ENCODE data around the gene RASGRP4. TPM values are rescaled to one million over a fixed set of nuclear protein-coding genes. Genes with fewer than 3 reads are reported as not detected.
"Not testable (repeated sequence)": the region's sequence is repeated elsewhere in the genome, so short reads cannot be mapped to it uniquely, and the experiment has no call there.

RASGRP4 gene, protein sequence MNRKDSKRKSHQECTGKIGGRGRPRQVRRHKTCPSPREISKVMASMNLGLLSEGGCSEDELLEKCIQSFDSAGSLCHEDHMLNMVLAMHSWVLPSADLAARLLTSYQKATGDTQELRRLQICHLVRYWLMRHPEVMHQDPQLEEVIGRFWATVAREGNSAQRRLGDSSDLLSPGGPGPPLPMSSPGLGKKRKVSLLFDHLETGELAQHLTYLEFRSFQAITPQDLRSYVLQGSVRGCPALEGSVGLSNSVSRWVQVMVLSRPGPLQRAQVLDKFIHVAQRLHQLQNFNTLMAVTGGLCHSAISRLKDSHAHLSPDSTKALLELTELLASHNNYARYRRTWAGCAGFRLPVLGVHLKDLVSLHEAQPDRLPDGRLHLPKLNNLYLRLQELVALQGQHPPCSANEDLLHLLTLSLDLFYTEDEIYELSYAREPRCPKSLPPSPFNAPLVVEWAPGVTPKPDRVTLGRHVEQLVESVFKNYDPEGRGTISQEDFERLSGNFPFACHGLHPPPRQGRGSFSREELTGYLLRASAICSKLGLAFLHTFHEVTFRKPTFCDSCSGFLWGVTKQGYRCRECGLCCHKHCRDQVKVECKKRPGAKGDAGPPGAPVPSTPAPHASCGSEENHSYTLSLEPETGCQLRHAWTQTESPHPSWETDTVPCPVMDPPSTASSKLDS
- total RNA-seq (2014; rRNA removed; shearing (Covaris generic)): not detected in 2 replicates

GRCh38 chr19:38425810-38426466 lies at the start of gene RASGRP4:
RASGRP4 (minus strand) TSS chr19:38426219; CDS start chr19:38426091, 128 bp downstream.
- DNase-seq (ENCODE audit: low read depth): no peak

DNA sequence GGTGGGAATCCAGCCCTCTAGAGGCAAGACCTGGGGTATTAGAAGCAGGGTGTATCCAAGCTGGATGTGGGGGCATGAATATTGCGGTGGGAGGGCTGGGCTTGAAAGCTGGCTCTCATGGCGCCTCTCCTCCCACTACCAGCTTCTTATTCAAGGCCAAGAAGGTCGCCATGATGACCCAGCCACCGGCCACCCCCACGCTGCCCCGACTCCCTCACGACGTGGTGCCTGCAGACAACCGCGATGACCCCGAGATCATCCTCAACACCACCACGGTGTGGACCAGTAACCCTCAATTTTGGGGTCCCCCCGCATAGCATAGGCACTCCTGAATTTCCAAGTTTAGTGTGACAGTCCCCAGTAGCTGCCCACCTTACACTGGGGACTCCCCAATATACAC lies 49.2 kb upstream of the RASGRP4 start:
- no peak for DNase-seq (ENCODE audit: low read depth)

GRCh38 chr19:38473201-38473600 lies 47.2 kb upstream of the RASGRP4 start:
- DNase-seq (ENCODE audit: low read depth): no peak

- not testable (repeated sequence) for DNase-seq (ENCODE audit: low read depth)
These were observed 46.7 kb upstream of the RASGRP4 start for GRCh38 chr19:38472725-38473124.

DNA sequence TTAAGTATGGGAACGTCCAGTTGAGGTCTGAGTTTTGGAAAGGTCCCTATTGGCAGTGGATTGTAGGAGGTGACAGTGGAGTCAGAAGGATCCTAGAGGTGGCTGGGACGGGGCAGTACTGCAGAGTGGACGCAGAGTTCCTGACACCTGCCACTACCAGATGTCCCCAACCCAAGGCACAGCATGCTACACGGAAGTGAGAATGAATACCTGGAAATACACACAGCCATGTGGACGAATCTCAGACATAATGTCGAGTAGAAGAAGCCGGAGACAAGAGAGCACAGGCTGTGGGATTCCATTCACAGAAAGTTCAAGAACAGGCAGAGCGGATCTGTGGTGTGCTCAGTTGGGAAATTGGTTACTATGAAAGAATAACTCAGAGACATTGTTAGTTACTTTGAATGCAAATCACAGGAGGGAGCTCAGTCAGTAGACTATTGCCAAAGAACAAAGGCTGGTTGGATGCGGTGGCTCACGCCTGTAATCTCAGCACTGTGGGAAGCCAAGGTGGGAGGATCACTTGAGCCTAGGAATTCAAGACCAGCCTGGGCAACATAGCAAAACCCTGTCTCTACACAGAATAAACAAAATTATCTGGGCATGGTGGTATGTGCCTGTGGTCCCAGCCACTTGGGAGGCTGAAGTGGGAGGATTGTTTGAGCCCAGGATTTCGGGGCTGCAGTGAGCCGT lies 44.9 kb upstream of the RASGRP4 start:
- DNase-seq (ENCODE audit: low read depth): no peak

GRCh38 chr19:38469151-38469550 lies 43.1 kb upstream of the RASGRP4 start:
- DNase-seq (ENCODE audit: low read depth): no peak

DNA sequence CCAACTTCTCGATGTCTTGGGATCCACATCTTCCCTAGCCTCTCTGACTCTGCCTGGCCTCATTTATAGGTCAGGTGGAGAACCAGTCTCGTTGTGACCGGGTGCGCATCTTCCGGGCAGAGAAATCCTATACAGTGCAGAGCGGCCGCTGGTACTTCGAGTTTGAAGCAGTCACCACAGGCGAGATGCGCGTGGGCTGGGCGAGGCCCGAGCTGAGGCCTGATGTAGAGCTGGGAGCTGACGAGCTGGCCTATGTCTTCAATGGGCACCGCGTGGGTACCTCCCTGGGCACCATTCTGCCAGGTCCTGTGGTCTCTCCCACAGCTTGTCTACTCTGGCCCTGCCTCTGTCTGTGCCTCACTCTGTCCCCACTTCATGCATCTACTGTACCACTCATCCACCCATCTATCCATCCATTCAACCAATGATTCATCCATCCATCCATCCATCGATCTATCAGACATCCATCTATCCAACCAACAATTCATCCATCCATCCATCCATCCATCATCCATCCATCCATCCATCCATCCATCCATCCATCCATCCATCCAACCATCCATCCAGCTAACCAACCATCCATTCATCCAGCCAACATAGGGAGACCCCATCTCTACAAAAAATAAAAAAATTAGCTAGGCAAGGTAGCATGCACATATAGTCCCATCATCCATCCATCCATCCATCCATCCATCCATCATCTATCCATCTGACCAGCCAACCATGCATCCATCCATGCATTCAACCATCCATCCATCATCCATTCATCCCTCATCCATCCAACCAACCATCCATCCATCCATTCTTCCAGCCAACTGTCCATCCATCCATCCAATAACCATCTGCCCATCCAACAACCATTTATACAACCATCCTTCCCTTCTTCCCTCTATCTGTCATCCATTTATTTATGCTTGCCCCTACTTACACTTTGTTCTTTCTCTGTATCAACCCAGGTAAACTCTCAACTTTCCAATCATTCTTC lies 41.8 kb upstream of the RASGRP4 start:
- DNase-seq (ENCODE audit: low read depth): no peak

GRCh38 chr19:38466050-38466449 lies 40.0 kb upstream of the RASGRP4 start:
- DNase-seq (ENCODE audit: low read depth): no peak

DNA sequence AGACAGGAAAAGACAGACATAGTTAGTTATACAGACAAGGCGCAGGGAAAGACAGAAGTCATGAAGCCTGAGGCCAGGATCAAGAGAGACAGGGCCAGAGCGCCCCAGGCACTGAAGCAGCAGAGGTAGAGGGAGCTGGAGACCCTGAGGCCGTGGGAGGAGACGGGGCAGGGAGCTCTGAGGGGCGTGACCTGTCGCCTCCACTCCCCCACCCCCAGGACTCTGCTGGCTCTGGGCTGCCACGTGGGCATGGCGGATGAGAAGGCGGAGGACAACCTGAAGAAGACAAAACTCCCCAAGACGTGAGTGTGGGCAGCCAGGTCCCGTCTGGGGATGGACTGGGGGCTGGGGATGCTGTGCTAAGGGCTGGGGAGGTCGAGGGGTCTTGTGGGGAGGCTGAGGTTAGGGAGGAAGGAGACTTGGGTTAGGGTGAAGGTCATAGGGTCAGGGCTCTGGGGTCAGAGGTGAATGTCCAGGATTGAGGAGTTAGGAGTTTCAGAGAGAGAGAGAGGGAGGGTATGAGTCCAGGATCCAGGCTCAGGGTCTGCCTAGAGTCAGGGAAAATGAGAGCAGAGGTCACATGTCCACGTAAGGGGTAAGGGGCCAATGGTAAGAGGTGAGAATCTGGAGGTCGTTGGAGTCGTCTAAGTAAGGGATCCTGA lies 38.5 kb upstream of the RASGRP4 start:
- DNase-seq (ENCODE audit: low read depth): no peak

DNA sequence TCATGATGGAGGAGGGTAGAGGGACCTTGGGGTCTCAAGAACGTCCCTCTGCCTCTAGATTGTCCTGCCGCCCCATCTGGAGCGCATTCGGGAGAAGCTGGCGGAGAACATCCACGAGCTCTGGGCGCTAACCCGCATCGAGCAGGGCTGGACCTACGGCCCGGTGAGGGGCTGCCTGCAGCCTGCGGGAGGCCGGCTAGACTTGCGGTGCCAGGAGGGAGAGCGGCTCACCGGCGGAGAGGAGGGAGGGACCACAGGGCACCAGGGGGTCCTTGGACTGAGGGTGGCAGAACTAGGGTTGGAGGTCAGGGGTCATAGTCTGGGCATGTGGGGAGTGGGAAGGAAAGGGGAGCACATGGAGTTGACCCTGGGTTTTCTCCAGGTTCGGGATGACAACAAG lies 37.3 kb upstream of the RASGRP4 start:
- no peak for DNase-seq (ENCODE audit: low read depth)

GRCh38 chr19:38458991-38459390 lies 33.0 kb upstream of the RASGRP4 start:
- no peak for DNase-seq (ENCODE audit: low read depth)

DNA sequence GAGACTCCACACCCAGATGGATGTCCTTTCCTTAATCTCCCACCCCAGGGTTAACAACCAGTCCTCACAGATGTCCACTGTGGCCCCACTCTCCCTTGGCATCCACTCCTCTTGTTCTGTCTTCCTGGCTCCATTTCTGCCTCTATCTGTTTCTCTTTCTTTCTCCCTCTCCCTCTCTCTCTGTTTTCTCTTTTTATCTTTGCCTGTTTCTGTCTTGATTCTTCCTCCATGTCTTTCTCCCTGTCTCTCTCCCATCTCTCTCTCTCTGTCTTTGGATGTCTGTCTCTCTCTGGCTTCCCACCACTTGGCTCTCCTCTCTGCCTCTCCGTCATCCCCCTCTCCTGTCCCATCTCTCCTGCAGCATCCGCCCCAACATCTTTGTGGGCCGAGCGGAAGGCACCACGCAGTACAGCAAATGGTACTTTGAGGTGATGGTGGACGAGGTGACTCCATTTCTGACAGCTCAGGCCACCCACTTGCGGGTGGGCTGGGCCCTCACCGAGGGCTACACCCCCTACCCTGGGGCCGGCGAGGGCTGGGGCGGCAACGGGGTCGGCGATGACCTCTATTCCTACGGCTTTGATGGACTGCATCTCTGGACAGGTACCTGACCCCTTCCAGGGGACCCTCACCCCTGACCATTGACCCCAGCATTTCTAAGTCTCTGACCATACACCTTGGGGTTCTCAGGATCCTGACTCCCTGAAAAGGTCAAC lies 31.8 kb upstream of the RASGRP4 start:
- DNase-seq (ENCODE audit: low read depth): no peak

DNA sequence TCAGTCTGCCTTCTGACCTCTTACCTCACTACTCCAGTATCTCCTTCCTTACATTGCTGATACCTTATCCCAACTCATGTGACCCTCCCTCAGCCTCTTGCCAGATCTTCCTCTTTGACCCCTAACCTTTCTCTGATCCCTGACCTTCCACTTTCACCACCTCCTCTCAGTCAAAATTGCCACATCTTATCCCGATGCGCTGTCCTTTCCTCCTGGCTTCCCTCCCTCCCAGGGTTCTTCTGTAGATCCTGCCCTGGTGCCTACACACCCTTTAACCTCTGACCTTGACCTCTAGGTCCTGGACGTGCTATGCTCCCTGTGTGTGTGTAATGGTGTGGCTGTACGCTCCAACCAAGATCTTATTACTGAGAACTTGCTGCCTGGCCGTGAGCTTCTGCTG lies 31.2 kb upstream of the RASGRP4 start:
- DNase-seq (ENCODE audit: low read depth): no peak

GRCh38 chr19:38455031-38455430 lies 29.0 kb upstream of the RASGRP4 start:
- peak; percentile 23 for DNase-seq (ENCODE audit: low read depth)

DNA sequence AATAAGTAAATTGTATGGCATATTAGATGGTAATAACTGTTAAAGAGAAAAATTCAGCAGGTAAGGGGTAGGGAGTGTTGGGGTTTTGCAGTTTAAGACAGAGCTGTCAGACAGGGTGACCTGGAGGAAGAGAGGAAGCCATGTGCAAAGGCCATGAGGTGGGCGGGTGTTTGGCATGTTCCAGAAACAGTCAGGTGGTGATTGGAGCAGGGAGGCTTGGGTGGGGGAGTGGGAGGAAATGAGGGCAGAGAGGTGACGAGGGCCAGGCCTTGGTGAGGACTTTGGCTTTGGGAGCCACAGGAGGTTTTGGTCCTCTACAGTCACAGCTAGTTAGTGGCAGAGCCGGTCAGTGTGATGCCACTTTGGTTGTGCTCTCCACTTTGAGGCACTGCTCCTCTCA lies 27.6 kb upstream of the RASGRP4 start:
- DNase-seq (ENCODE audit: low read depth): no peak

DNA sequence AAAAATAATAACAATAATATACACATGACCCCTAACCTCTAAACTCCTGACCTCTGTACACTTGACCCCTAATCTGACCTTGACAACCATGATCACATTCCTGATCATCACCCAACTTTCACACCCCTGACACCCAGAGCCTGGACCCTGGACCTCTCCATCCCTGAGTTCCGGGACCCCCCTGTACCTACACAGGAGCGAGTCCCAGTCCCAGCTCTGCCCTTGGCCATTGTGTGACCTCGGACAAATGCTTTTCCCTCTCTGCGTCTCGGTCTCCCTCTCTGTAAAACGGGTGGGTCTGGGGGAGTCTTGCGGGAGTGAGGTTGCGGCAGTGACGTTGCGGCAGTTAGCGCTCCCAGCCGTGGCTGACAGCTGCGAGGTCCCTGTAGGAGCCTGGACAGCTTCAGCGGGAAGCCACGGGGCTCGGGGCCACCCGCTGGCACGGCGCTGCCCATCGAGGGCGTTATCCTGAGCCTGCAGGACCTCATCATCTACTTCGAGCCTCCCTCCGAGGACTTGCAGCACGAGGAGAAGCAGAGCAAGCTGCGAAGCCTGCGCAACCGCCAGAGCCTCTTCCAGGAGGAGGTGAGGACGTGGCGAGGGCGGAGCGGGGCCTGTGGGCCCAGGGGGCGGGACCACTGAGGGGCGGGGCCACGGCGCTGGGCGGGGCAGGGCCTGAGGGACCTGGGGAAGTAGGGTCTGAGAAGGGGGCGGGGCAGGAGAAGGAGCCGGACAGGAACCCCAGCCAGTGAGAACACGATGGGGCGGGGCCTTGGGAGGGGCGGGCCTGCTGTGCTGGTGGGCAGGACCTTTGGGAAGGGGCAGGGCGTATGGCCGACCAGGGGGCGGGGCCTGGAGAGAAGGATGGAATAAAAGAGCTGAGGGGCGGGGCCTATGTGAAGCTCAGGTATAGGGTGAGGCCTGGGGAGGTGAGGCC lies 26.7 kb upstream of the RASGRP4 start:
- DNase-seq (ENCODE audit: low read depth): peak; percentile 61

GRCh38 chr19:38451629-38452028 lies 25.6 kb upstream of the RASGRP4 start:
- DNase-seq (ENCODE audit: low read depth): no peak

- no peak for DNase-seq (ENCODE audit: low read depth)
These were observed 25.0 kb upstream of the RASGRP4 start for GRCh38 chr19:38451036-38451435.

DNA sequence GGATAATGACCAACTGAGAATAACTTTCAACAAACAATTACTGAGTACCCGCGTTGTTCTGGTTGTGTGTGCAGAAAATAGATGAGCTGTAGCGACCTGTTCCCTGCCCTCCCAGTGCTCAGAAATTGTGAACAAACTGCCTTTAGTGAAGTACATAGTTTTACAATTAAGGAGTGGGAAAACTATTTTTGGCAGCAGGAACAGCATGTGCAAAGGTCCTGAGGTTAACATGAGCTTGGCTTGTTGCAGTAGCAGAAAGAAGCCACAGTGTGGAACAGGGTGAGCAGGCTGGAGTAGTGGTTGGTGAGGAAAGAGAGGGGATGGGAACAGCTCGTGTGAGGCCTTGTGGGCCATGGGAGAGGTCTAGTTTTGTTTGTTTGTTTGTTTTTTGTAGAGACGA lies 23.5 kb upstream of the RASGRP4 start:
- DNase-seq (ENCODE audit: low read depth): no peak
